GM23338 (cell line): Measurements from ENCODE around the gene DDR2.

Source experiments
- POLR2AphosphoS5 ChIP-seq: IDR thresholded peaks from 2 replicates; pipeline ENCODE4 v1.6.1; 2016; ENCODE audit warnings: antibody characterized with exemption, low read depth
- TF ChIP-seq, protein P1 (sequence below), 2 experiments: fragments of 200-600 bp in 1 of 2; sonication (generic) in 1 of 2; conservative IDR thresholded peaks; 2 replicates each; pipeline versions ENCODE4 v1.5.1 to v1.6.1; 2016 to 2017; ENCODE audit warnings: antibody characterized with exemption in 2 of 2, low read depth in 2 of 2, mild to moderate bottlenecking in 2 of 2, moderate library complexity in 1 of 2
- TF ChIP-seq, protein P2 (sequence below): IDR thresholded peaks from one replicate; pipeline ENCODE4 v1.6.1; 2018; ENCODE audit warnings: antibody characterized with exemption; ENCODE audit not compliant: unreplicated experiment

DNA sequence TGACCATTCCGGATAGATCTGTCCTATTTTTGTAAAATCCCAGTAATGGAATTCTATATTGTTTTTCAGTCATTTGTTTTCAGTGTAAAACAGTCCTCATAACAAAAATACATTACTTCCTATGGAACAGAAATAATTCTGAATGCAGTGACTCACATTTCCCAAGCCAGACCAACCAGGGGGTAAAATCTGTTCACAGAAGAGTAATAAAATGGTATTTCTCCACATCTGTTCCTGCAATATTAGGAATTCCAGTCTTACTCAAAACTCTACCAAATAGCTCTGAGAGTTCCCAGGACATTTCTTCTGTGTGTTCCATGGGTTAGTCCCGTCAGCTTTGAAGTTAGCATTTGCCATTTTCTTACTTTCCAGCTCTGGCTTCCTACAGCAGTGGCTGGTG lies 2.6 kb upstream of the DDR2 start:
- TF ChIP-seq, protein P1, sequence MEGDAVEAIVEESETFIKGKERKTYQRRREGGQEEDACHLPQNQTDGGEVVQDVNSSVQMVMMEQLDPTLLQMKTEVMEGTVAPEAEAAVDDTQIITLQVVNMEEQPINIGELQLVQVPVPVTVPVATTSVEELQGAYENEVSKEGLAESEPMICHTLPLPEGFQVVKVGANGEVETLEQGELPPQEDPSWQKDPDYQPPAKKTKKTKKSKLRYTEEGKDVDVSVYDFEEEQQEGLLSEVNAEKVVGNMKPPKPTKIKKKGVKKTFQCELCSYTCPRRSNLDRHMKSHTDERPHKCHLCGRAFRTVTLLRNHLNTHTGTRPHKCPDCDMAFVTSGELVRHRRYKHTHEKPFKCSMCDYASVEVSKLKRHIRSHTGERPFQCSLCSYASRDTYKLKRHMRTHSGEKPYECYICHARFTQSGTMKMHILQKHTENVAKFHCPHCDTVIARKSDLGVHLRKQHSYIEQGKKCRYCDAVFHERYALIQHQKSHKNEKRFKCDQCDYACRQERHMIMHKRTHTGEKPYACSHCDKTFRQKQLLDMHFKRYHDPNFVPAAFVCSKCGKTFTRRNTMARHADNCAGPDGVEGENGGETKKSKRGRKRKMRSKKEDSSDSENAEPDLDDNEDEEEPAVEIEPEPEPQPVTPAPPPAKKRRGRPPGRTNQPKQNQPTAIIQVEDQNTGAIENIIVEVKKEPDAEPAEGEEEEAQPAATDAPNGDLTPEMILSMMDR (conservative IDR thresholded peaks at IDR 0.05; ENCODE audit: low read depth in 2 of 2) = no peak
- no peak for TF ChIP-seq POLR2AphosphoS5
- TF ChIP-seq, protein P2, sequence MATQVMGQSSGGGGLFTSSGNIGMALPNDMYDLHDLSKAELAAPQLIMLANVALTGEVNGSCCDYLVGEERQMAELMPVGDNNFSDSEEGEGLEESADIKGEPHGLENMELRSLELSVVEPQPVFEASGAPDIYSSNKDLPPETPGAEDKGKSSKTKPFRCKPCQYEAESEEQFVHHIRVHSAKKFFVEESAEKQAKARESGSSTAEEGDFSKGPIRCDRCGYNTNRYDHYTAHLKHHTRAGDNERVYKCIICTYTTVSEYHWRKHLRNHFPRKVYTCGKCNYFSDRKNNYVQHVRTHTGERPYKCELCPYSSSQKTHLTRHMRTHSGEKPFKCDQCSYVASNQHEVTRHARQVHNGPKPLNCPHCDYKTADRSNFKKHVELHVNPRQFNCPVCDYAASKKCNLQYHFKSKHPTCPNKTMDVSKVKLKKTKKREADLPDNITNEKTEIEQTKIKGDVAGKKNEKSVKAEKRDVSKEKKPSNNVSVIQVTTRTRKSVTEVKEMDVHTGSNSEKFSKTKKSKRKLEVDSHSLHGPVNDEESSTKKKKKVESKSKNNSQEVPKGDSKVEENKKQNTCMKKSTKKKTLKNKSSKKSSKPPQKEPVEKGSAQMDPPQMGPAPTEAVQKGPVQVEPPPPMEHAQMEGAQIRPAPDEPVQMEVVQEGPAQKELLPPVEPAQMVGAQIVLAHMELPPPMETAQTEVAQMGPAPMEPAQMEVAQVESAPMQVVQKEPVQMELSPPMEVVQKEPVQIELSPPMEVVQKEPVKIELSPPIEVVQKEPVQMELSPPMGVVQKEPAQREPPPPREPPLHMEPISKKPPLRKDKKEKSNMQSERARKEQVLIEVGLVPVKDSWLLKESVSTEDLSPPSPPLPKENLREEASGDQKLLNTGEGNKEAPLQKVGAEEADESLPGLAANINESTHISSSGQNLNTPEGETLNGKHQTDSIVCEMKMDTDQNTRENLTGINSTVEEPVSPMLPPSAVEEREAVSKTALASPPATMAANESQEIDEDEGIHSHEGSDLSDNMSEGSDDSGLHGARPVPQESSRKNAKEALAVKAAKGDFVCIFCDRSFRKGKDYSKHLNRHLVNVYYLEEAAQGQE = no peak
